Skeletal muscle satellite cell (primary cell): Measurements from ENCODE around the gene KANSL1. TPM values are rescaled to one million over a fixed set of nuclear protein-coding genes. Genes with fewer than 3 reads are reported as not detected.
"Not testable (repeated sequence)": the region's sequence is repeated elsewhere in the genome, so short reads cannot be mapped to it uniquely, and the experiment has no call there.

Experiments
- H3K27me3 ChIP-seq: 2 replicates; pipeline ENCODE4 v1.7.0; 2013; ENCODE audit warnings: low read length; ENCODE audit not compliant: control insufficient read depth, insufficient read depth
- H3K36me3 ChIP-seq: 2 replicates; pipeline ENCODE4 v1.7.0; 2013; ENCODE audit warnings: mild to moderate bottlenecking, control low read depth, low read length; ENCODE audit not compliant: insufficient read depth
- H3K4me1 ChIP-seq: 2 replicates; pipeline ENCODE4 v1.7.0; 2013; ENCODE audit warnings: low read length; ENCODE audit not compliant: control insufficient read depth, insufficient read depth
- H3K4me2 ChIP-seq: 2 replicates; pipeline ENCODE4 v1.7.0; 2013; ENCODE audit warnings: mild to moderate bottlenecking, low read length
- H3K4me3 ChIP-seq: 2 replicates; pipeline ENCODE4 v1.7.0; 2013; ENCODE audit warnings: low read length
- H3K9ac ChIP-seq: 2 replicates; pipeline ENCODE4 v1.7.0; 2013; ENCODE audit warnings: mild to moderate bottlenecking, low read depth, low read length, moderate library complexity
- H3K9me3 ChIP-seq: replicated peaks from 2 replicates; pipeline ENCODE4 v1.7.0; 2013; ENCODE audit warnings: mild to moderate bottlenecking, control low read depth, low read length
- total RNA-seq: library from RNA; depleted of rRNA; stranded (reverse); fragments of >200 nt; gene quantifications from 2 replicates; pipeline ENCODE4 v1.2.3, GENCODE V29; 2012; rRNA removed

The KANSL1 gene, protein sequence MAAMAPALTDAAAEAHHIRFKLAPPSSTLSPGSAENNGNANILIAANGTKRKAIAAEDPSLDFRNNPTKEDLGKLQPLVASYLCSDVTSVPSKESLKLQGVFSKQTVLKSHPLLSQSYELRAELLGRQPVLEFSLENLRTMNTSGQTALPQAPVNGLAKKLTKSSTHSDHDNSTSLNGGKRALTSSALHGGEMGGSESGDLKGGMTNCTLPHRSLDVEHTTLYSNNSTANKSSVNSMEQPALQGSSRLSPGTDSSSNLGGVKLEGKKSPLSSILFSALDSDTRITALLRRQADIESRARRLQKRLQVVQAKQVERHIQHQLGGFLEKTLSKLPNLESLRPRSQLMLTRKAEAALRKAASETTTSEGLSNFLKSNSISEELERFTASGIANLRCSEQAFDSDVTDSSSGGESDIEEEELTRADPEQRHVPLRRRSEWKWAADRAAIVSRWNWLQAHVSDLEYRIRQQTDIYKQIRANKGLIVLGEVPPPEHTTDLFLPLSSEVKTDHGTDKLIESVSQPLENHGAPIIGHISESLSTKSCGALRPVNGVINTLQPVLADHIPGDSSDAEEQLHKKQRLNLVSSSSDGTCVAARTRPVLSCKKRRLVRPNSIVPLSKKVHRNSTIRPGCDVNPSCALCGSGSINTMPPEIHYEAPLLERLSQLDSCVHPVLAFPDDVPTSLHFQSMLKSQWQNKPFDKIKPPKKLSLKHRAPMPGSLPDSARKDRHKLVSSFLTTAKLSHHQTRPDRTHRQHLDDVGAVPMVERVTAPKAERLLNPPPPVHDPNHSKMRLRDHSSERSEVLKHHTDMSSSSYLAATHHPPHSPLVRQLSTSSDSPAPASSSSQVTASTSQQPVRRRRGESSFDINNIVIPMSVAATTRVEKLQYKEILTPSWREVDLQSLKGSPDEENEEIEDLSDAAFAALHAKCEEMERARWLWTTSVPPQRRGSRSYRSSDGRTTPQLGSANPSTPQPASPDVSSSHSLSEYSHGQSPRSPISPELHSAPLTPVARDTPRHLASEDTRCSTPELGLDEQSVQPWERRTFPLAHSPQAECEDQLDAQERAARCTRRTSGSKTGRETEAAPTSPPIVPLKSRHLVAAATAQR (N-terminal part only)
- 34.7 and 35.5 TPM in 2 replicates for total RNA-seq

- Histone ChIP-seq H3K27me3 (no peaks in the 10 kb centered on the region), H3K4me1 (peaks cover 29% of the 10 kb centered on the region), H3K9me3 (no peaks in the 10 kb centered on the region), H3K36me3 (no peaks in the 10 kb centered on the region), H3K4me3 (peak within 1 kb of the TSS; percentile 89), H3K9ac (peak within 1 kb of the TSS; percentile 91), H3K4me2 (peak within 1 kb of the TSS; percentile 95)
Observed at GRCh38 chr17:46193151-46193625, at the start of gene KANSL1. TSS of gene KANSL1 (minus strand) at chr17:46193429. CDS start at chr17:46172143, 21,286 bp downstream.

DNA sequence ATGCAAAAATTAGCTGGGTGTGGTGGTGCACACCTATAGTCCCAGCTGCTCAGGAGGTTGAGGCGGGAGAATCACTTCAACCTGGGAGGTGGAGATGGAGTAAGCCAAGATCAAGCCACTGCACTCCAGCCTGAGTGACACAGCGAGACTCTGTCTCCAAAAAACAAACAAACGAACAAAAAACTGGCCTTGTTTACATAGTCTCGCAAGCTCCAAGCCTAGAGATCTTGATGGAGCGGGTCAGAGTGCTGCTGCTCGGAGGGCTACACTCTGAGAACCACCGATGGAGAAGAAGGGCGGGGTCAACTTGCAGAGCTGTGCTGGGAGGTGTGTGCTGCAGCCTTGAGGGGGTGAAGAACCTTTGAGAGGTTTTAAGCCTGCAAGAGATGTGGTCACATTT is 38.1 kb upstream of the KANSL1 start:
- not testable (repeated sequence) for H3K4me1 ChIP-seq, H3K9ac ChIP-seq, H3K27me3 ChIP-seq, H3K9me3 ChIP-seq, H3K4me2 ChIP-seq, H3K36me3 ChIP-seq, H3K4me3 ChIP-seq

GRCh38 chr17:46225274-46225794 is 32.1 kb upstream of the KANSL1 start:
- H3K36me3 ChIP-seq, H3K4me1 ChIP-seq, H3K27me3 ChIP-seq, H3K9me3 ChIP-seq: not testable (repeated sequence)
- peak overlapping the region; percentile 66 for H3K4me3 ChIP-seq
- peak overlapping the region; percentile 62 for H3K9ac ChIP-seq
- peak overlapping the region; percentile 73 for H3K4me2 ChIP-seq

DNA sequence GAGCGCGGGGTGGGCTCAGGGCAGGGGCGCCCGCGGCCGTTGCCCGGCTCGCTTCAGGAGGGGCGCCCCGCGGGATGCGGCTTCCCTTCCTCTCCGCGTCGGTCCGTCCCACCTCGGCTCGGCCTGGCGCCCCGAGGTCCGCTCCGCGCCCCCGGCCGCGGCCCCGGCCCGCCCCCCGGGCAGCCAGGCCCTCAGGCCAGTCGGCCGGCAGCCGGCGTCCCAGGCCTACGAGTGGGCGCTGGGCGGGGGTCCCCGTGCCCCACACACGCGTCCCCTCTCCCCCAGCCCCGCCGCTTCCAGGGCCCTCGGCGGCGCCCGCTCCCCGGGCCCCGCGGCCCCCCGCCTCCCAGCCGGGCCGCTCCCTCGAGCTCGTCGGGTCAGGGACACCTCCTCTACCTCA is 31.6 kb upstream of the KANSL1 start:
- peak overlapping the region; percentile 62 for H3K9ac ChIP-seq
- not testable (repeated sequence) for H3K27me3 ChIP-seq, H3K36me3 ChIP-seq, H3K9me3 ChIP-seq, H3K4me1 ChIP-seq
- H3K4me2 ChIP-seq: peak overlapping the region; percentile 73
- H3K4me3 ChIP-seq: peak overlapping the region; percentile 66

- H3K27me3 ChIP-seq, H3K9me3 ChIP-seq, H3K9ac ChIP-seq, H3K36me3 ChIP-seq, H3K4me3 ChIP-seq, H3K4me2 ChIP-seq, H3K4me1 ChIP-seq: not testable (repeated sequence)
Observed at GRCh38 chr17:46223041-46223440, 29.8 kb upstream of the KANSL1 start.

DNA sequence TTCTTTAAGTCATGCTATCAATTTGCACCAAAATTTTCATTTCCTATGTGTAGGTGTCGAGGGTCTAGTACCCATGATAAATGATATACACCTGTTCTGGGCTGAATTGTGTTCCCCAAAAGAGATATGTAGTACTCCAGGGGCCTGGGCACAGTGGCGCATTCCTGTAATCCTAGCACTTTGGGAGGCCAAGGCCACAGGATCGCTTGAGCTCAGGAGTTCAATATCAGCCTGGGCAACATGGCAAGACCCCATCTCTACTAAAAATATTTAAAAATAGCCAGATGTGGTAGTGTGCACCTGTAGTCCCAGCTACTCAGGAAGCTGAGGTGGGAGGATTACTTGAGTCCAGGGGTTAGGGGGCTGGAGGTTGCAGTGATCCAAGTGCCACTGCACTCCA is 23.5 kb upstream of the KANSL1 start:
- Histone ChIP-seq H3K36me3 (peaks cover 6% of the 10 kb centered on the region), H3K4me2 (no peak overlapping the region), H3K4me3 (no peak overlapping the region), H3K9ac (no peak overlapping the region), H3K9me3 (no peaks in the 10 kb centered on the region), H3K4me1 (no peaks in the 10 kb centered on the region), H3K27me3 (no peaks in the 10 kb centered on the region)

GRCh38 chr17:46212634-46213435 is 19.6 kb upstream of the KANSL1 start:
- Histone ChIP-seq H3K4me3 (no peak overlapping the region), H3K36me3 (peaks cover 6% of the 10 kb centered on the region), H3K4me2 (no peak overlapping the region), H3K27me3 (no peaks in the 10 kb centered on the region), H3K4me1 (no peaks in the 10 kb centered on the region), H3K9ac (no peak overlapping the region), H3K9me3 (no peaks in the 10 kb centered on the region)

- H3K4me2 ChIP-seq: no peak overlapping the region
- no peaks in the 10 kb centered on the region for H3K4me1 ChIP-seq
- no peaks in the 10 kb centered on the region for H3K36me3 ChIP-seq
Observed at GRCh38 chr17:46208997-46209396, 15.8 kb upstream of the KANSL1 start.

DNA sequence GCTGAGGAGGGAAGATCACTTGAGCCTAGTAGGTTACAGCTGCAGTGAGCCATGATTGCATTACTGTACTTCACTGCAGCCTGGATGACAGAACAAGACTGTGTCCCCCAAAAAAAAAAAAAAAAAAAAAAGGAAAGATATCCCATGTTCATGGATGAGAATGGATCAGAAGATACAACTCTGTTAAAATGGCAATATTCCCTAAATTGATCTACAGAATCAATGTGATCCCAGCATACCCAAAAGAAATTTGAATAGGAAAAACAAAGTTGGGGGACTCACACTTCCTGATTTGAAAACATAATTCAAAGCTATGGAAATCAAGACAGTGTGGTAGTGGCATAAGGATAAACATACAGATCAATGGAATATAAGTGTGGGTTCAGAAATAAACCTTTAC is 12.7 kb upstream of the KANSL1 start:
- H3K9me3 ChIP-seq: no peaks in the 10 kb centered on the region
- H3K4me3 ChIP-seq: no peak overlapping the region
- no peaks in the 10 kb centered on the region for H3K27me3 ChIP-seq

More at GRCh38 chr17:46208997-46209396, 15.8 kb upstream of the KANSL1 start:
- Histone ChIP-seq H3K9me3 (no peaks in the 10 kb centered on the region), H3K4me3 (no peak overlapping the region), H3K9ac (no peak overlapping the region), H3K27me3 (no peaks in the 10 kb centered on the region)

GRCh38 chr17:46202424-46202823 is 9.2 kb upstream of the KANSL1 start:
- H3K9ac ChIP-seq: no peak overlapping the region
- H3K9me3 ChIP-seq: no peaks in the 10 kb centered on the region
- no peak overlapping the region for H3K4me3 ChIP-seq
- no peaks in the 10 kb centered on the region for H3K27me3 ChIP-seq
- no peak overlapping the region for H3K4me2 ChIP-seq
- H3K36me3 ChIP-seq: no peaks in the 10 kb centered on the region
- H3K4me1 ChIP-seq: peaks cover 10% of the 10 kb centered on the region

More for the DNA sequence above, 12.7 kb upstream of the KANSL1 start:
- no peaks in the 10 kb centered on the region for H3K36me3 ChIP-seq
- no peak overlapping the region for H3K4me2 ChIP-seq
- H3K4me1 ChIP-seq: no peaks in the 10 kb centered on the region
- H3K9ac ChIP-seq: no peak overlapping the region
